NCI-H524 treated with DMSO at 0.1 percent for 48 hours (cell line): Measurements from ENCODE around the gene LGALS7B.
"Not testable (repeated sequence)": the region's sequence is repeated elsewhere in the genome, so short reads cannot be mapped to it uniquely, and the experiment has no call there.

Experiments used
- DNase-seq: peaks from one replicate; lab custom pipeline; 2025; lab: John Stamatoyannopoulos, UW

LGALS7B gene

DNA sequence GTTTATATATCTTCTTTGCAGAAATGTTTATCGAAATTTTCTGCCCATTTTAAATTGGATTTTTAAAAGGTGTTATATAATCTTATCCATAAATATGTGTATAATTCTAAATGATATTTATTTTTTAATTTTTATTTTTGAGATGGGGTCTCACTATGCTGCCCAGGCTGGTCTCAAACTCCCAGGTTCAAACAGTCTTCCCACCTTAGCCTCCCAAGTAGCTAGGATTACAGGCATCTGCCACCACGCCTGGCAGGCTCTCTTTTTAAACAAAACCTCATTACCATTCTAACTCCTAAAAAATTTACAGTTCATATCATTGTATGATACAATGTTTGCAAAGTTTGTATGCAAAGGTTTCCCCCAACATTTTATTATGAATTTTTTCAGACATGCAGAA is 7.2 kb downstream of the LGALS7B start:
- DNase-seq: no peak

DNA sequence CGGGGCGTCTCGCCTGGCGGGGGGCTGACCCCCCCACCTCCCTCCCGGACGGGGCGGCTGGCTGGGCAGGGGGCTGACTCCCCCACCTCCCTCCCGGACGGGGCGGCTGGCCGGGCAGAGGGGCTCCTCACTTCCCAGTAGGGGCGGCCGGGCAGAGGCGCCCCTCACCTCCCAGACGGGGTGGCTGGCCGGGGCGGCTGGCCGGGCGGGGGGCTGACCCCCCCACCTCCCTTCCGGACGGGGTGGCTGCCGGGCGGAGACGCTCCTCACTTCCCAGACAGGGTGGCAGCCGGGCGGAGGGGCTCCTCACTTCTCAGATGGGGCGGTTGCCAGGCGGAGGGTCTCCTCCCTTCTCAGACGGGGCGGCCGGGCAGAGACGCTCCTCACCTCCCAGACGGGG is 8.8 kb downstream of the LGALS7B start:
- DNase-seq: not testable (repeated sequence)

DNA sequence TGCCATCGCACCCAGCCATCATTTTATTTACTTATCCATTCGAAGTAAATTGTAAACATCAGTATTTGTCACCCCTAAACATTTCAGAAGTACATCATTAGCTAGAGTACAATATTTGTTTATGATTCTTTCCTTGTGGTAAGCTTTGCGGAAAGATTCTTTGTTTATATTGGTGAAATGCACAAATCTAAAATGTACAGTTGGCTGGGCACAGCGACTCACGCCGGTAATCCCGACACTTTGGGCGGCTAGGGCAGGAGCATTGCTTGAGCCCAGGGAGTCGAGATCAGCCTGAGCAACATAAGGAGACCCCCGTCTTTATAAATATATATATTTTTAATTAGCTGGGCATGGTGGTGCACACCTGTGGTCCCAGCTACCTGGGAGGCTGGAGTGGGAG is 10.1 kb downstream of the LGALS7B start:
- no peak for DNase-seq

DNA sequence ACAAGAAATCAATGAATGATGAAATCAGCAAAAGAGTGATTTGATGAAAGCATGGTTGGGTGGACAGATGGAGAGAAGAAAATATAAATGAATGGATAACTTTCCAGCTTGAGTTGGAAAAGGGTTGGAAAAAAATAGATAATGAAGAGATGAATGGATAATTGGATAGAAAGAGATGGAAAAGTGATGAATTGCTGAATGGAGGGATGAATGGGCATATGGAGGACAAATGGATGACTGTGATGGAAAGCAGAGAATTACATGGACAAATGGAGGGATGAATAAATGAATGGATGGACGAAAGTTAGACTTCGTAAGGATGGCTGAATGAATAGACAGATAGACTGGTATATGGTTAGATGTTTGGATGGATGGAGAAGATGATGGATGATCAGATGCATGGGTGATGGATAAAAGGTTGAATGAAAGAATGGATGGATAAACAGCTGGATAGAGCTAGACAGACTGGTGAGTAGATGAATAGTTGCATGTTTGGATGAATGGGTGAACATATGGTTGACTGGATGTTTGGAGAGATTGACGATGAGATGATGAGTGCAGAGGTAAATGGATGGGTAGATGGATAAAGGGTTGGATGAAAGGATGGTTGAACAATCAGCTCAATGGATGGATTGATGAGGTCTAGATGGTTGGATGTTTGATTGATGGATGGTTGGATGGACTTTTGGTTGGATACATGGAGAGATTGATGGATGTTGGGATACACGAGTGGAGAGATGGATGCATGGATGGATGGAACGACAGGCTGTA is 11.8 kb downstream of the LGALS7B start:
- no peak for DNase-seq

DNA sequence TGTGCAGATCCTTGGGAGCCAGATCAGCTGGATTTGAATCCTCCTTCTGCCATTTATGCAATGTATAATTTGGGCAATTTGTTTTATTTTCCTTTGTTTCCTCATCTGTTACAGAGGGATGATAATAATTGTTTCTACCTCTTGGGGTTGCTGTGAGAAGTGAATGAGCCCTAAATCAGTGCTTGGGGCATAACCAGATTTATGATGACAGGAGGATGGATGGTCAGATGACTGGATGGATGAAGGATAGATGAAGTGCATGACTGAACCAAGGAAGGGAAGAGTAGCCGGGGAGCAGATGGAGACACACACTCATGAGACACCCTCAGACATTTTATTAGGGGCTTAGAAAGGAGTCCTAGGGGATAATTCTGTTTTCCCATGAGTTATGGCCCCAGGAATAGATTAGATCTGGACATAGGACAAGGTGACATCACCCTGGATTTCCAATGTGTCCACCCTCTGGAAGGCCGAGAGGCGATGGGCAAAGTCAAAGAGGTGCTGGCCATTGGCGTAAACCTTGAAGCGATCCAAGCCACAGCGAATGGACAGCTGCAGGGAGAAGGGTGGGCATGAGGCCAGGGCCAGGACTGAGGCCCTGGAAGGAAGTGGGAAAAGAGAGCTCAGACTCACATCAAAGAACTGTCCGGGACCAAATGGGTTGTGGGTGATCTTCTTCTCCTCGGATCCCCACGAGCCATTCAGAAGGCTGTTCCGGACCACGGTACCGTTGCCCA is 12.5 kb downstream of the LGALS7B start:
- no peak for DNase-seq

DNA sequence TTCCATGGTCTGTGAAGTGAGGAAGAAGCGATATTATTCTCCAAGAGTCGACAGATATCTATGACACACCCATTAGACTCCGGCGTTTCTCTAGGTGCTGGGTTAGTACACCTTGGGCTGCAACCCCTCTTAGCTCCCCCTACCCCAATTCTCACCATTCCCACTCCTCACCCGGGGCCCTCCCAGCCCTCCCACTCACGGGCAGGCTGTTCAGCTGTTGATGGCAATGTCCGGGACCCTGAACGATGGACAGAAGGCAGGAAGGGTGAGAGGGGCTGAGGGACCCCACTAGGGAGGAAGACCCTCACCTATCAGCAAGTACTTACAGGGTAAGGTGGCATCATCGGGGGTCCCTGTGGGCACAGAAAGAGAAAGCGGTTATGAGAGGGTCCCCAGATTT is 14.5 kb downstream of the LGALS7B start:
- no peak for DNase-seq

DNA sequence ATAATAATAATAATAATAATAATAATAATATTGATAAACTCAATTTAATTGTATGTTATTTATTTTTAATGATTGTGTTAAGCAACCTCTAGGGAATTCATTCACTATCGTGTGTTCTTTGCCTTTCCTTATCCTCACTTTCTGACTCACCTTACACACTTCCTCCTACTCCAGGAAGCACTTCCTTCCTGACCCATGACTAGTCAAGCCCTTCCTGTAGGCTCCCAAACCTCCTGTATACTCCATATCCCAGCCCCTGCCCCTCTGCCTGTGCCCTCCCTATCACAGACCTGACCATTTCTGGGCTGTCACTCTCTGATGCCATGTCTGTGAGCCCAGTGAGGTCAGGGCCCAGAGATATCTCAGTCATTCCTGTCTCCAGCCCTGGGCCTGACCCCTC is 16.2 kb downstream of the LGALS7B start:
- DNase-seq: no peak

DNA sequence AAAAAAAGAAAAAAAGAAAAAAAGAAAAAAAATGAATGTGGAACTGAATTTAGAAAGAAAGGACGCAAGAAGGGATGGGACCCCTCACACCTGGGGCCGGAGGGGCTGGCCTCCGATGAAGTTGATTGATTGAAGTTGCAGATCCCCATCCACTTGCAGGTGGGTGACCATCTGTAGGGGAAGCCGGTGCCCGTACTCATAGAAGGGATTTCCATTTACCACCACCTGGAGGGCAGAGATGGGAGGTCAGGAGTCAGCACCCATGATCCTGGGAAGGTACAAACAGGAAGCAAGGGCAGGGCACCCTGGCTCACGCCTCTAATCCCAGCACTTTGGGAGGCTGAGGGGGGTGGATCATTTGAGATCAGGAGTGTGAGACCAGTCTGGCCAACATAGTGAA is 17.4 kb downstream of the LGALS7B start:
- DNase-seq: peak; percentile 13

DNA sequence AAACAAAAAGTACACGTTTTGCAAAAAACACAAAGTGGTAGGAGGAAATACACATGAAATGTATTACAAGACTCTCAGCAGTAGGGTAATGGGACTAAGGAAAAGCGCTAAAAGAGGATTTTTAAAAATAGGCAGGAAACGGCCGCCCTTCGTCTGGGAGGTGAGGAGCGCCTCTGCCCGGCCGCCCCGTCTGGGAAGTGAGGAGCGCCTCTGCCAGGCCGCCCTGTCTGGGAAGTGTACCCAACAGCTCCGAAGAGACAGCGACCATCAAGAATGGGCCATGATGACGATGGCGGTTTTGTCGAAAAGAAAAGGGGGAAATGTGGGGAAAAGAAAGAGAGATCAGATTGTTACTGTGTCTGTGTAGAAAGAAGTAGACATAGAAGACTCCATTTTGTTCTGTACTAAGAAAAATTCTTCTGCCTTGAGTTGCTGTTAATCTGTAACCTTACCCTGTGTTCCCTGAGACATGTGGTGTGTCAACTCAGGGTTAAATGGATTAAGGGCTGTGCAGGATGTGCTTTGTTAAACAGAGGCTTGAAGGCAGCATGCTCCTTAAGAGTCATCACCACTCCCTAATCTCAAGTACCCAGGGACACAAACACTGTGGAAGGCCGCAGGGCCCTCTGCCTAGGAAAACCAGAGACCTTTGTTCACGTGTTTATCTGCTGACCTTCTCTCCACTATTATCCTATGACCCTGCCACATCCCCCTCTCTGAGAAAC is 18.5 kb downstream of the LGALS7B start:
- DNase-seq: peak; percentile 67

DNA sequence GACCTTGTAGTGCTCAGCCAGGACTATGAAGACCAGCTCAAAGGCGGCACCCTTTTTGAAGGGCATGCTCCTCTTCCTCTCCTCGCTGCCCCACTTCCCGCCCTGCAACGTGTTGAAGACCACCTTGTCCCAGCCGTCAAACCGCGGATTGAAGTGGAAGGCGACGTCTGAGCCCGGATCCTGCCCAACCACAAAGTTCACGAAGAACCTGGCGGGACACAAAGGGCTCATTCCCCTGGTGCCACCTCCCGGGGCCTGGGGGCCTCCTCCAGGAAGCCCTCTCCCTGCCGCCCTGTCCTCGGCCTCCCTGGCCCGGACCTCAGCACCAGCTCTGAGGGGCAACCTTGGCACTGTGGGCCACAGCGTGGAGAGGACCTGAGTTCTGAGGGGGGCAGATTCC is 19.7 kb downstream of the LGALS7B start:
- DNase-seq: no peak

DNA sequence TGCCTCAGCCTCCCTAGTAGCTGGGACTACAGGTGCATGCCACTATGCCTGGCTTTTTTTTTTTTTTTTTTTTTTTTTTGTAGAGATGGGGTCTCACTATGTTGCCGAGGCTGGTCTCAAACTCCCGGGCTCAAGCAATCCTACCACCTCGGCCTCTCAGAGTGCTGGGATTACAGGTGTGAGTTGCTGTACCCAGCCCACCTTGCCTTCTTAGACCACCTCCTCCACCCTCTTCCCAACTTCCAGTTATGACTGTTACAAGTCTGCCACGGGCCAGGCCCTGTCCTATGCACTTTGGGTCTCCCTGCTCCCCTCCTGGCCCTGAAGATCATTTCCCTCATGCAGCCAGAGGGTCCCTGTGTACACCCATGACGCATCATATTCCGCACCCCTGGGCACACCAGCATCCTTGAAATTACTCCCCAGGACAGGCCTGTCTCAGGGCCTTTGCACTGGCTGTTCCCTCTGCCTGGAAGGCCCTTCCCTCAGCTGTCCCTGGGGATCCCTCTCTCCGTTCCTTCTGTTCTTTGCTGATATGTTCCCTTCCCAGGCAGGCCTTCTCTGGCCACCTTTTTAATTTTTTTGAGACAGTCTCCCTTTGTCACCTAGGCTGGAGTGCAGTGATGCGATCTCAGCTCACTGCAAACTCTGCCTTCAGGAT is 20.7 kb downstream of the LGALS7B start:
- no peak for DNase-seq

DNA sequence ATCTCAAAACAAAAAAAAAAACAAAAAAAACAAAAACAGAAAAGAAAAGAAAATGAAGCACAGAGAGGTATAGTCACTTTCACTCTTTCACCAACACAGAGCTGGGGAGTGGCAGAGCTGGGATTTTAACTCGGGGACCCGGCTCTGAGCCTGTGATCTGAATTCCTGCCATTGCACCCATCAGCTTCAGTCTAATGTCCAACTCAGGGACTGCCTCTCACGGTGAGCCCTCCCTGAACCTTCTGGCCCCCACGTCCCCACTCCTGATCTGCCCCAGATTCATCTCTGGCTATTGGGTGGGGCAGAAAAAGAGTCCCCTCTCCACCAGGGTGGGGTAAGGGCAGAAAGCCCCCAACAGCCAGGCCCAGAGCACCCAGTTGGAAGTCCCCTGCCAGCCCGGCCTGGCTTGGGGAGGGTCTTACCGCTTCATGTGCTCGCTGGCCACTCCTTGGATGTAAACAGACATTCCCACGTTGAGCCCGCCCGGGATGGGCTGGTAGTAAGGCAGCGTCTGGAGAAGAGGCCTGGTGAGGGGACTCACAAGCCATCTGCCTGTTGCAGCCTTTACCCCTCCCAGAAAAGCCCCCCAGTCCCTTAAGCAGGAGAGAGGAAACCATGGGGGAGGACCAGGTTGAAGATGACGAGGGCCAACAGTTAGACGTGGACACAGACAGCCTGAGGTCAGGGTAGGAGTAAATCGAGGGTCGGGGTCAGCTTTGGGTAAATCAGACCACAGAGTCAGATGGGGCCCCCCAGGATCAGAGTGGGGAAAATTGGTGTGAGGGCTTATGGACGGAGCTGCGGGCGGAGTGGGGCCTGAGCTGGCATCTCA is 23.2 kb downstream of the LGALS7B start:
- no peak for DNase-seq

DNA sequence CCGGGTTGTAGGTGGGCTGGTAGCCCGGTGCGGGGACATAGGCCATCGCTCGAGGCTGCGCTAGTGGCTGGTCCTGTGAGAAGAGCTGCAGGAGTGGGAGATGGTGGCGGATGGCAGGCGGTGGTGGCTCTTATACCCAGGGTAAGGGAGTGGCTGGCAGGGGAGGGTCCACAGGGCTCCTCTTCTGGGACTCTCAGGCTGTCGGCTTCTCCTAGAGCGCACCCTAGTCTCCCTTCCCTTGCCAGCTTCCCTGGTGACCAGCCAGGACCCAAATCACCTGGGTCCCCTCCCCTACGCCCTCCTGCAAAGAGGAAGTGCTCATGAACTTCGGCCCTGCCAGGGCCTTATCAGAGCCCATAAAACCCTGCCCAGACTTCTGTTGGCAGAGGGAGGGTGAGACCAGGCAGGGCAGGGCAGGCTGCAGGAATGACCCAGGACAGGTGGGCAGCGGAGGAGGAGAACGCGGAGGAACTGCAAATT is 23.9 kb downstream of the LGALS7B start, which contains the start of gene LGALS4:
Gene LGALS4 (minus strand): TSS at position 105 of the 480 bp plus-strand sequence. CDS start 59 bp downstream, at position 46.
- DNase-seq: no peak

DNA sequence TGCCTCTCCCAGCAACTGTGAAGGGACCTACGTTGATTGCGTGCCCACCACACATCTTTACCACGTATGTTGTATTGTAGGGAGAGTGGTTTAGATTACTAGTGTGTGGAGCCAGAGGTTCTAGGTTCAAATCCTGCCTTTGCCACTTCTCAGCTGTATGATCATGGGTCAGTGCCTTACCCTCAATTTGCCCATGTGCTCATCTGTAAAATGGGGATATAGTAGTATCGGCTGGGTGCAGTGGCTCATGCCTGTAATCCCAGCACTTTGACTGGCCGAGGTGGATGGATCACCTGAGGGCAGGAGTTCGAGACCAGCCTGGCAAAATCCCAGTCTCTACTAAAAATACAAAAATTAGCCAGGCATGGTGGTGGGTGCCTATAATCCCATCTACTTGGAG is 24.3 kb downstream of the LGALS7B start:
- DNase-seq: no peak

DNA sequence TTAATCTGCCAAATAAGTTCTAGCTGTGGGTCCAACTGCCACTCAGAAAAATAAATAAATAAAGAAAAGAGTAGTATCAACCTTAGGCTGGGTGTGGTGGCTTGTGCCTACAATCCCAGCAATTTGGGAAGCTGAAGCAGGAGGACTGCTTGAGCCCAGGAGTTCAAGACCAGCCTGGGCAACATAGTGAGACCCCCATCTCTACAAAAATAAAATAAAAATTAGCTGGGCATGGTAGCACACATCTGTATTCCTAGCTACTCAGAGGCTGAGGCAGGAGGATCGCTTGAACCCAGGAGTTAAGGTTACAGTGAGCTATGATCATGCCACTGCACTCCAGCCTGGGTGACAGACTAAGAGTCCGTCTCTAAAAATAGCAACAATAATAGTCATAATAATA is 24.9 kb downstream of the LGALS7B start:
- not testable (repeated sequence) for DNase-seq

DNA sequence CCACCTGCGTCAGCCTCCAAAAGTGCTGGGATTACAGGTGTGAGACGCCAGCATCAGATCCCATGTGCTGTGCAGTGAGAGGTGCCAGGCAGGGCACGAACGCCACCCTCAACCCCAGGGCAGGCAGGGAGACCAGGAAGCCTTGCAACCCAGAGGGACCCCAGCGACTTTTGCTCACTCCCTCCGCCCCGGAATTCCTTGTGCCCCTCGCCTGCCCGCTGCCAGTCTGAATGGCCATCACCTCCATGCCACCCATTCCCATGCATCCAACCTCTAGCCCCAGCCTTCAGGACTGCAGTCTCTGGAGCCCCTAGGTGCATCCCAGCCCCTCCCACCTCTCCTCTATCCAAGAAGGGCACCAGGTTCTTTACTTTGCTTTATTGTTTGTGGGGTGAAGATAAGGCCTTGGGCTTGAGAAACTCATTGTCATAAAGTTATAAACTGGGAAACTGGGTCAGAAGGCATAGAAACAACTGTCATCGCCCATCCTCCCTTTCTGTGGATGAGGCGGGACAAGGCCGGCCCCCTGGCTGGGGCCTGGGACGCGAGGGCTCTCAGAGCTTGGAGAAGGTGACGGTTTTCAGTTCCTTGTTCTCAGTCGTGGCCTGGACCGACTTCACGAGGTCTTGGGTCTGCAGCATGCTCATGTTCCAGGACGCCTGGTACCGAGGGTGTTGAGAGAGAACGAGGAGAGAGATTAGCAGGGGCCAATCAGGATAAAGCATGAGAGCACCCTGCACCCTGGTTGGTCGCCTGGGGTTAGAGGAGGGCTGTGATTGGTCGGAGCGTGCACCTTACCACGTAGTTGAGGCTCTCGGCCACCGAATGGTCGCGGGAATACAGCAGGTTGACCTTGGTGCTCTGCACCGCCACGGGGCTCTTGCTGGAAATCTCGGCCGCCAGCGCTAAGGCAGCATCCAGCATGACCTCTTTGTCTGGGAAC is 26.3 kb downstream of the LGALS7B start:
- no peak for DNase-seq

DNA sequence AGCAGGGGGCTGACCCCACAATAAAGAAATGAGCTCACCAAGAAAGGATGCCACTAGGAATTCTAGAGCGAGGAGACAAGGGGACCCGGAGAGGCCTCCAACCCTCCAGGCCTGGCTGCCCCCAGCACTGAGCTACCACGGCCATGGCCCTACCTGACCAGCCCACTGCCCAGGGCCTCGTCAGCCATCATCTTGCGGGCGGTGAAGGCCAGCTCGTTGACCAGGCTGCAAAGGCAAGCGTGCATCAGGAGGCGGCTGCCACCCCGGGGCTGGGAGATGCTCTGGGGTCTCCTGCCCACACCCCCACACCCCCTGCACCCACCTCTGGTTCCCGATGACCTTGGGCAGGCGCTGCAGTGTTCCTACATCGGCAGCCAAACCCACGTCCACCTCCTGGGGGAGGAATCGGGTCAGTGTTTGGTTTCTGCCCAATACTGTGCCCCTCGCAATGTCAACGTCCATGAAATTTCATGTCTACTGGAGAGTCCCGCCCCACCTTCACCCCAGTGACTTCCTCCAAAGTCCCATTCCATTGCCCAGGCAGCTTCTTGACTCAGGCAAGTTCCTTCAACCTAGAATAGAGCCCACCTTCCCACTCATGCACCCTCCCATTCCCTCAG is 27.2 kb downstream of the LGALS7B start:
- no peak for DNase-seq

DNA sequence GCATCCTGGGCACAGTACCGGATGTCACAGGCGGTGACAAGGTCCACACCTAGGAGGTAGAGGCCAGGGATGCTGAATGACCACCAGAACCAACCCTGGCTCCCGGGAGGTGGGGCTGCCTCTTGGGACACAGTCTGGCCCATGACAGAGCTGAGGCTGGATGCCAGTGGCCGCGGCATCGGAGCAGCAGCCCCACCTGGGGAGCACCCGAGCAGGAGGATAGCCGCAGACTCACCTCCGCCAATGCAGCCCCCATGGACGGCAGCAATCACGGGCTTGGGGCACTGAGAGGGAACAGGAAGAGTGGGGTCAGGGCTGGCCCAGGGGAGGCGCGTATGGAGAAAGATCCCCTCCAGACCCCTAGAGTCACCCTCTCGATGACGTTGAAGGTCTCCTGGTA is 28.1 kb downstream of the LGALS7B start:
- no peak for DNase-seq

DNA sequence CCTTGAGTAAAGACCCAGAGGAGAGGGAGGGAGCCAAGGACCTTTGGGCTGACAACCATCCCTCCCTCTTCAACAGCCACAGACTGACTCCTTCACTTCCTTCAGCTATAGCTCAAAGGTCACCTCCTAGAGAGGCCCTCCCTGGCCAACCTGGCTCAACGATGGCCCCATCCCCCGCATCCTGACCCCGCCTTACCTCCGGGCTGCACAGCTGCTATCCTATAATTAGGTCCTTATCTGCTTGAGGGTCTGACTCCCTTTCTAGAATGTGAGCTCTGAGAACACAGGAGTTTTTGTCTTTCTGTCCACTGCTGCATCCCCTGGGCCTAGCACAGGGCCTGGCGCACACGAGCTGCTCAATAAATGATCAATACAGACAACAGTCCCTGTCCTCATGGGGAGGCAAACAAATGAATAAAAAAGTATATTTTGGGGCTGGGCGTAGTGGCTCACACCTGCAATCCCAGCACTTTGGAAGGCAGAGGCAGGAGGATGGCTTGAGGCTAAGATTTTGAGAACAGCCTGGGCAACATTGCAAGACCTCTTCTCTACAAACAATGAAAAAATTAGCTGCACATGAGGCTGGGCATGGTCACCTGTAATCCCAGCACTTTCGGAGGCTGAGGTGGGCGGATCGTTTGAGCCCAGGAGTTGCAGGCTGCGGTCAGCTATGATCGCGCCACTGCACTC is 30.4 kb downstream of the LGALS7B start:
- DNase-seq: no peak
